ENCODE results near the gene ATP2A1. TPM values are rescaled to one million over a fixed set of nuclear protein-coding genes. Genes with fewer than 3 reads are reported as not detected.

The ATP2A1 gene
- total RNA-seq, 1 experiment from 2014 or later, result 3.0 TPM

DNA sequence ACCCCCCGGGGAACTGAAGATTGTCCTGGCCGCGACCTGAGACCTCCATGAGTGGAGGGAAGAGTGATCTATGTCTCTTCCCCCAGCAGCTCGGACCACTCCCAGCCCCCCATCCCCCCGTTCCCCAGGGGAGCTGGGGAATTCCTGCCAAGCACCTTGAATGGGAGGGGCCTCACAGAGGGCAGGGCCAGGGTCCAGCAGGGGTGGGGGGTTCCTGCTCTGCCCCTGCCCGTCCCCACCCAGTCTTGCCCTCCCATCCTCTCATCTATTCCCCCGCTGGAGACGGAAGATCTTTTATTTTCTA lies 41.6 kb upstream of the ATP2A1 start:
- no peak for DNase-seq (ENCODE audit: low spot score)
- TF ChIP-seq, protein P1, sequence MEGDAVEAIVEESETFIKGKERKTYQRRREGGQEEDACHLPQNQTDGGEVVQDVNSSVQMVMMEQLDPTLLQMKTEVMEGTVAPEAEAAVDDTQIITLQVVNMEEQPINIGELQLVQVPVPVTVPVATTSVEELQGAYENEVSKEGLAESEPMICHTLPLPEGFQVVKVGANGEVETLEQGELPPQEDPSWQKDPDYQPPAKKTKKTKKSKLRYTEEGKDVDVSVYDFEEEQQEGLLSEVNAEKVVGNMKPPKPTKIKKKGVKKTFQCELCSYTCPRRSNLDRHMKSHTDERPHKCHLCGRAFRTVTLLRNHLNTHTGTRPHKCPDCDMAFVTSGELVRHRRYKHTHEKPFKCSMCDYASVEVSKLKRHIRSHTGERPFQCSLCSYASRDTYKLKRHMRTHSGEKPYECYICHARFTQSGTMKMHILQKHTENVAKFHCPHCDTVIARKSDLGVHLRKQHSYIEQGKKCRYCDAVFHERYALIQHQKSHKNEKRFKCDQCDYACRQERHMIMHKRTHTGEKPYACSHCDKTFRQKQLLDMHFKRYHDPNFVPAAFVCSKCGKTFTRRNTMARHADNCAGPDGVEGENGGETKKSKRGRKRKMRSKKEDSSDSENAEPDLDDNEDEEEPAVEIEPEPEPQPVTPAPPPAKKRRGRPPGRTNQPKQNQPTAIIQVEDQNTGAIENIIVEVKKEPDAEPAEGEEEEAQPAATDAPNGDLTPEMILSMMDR (conservative IDR thresholded peaks at IDR 0.05; ENCODE audit: low read depth, low read length), result no peak
- no peak for TF ChIP-seq EZH2 (IDR thresholded peaks at IDR 0.05; ENCODE audit: borderline replicate concordance, low read depth, low read length, poor library complexity, severe bottlenecking)
- ChIA-PET CTCF (no interaction called here), POLR2A (ENCODE audit: low non-redundant PET) (no interaction called here)
- no peak overlapping the region for H3K4me3 ChIP-seq (ENCODE audit: low read depth, low read length, poor library complexity, severe bottlenecking)
- H3K9me3 ChIP-seq (ENCODE audit: low read depth, low read length, poor library complexity, severe bottlenecking), result no peaks in the 10 kb centered on the region
- H3K4me1 ChIP-seq (ENCODE audit: insufficient read depth, low read length, poor library complexity, severe bottlenecking), result no peaks in the 10 kb centered on the region
- H3K36me3 ChIP-seq (ENCODE audit: insufficient read depth, low read length, poor library complexity, severe bottlenecking), result peaks cover 67% of the 10 kb centered on the region
- BruUV-seq (replicated peaks), result TSS peak; percentile 43
- no peaks in the 10 kb centered on the region for H3K27me3 ChIP-seq (replicated peaks; ENCODE audit: insufficient read depth, low read depth, low read length, poor library complexity)
- H3K27ac ChIP-seq (ENCODE audit: low read depth, low read length, poor library complexity, severe bottlenecking), result no peak overlapping the region
- intact Hi-C loops (cut with micrococcal nuclease; ENCODE audit: unreplicated experiment), result no loop called here

DNA sequence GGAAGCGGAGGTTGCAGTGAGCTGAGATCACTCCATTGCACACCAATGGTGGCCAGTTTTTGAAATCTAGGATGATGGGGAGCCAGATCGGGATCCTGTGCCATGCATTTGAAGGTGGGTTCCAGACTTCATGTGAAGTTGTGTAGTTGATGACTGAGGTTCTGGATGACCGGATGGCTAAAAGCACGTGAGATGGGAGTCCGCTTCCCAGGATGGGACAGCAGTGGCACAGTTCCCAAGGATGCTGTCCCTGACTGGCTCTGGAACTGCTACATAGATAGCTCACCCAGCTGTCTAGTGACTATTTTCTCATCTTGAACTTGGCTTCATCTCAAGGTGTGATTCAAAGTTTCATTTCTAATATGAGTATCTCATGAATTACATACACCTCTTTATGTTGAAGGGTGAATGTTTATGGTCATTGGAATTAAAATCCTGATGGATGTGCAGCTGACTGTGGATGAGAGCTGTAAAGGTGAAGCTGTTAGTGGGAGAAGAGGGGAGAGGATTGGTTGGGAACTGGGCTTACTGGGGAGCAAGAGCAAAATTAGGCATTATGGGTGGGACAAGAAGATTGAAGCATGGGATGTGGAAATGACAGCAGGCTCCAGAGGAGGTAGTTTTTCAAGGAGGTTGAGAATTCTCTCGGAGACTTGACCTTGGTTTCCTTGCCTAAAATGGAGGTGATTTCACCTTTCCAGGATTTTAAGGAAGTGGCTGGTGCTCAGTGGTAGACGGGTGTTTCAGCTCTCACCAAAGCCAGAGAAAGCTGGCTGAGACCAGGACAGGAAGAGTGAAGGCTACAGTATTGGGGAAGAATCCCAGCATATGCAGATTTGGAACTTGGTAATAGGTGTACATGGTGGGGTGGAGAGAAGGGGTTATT lies 40.4 kb upstream of the ATP2A1 start:
- Histone ChIP-seq H3K4me3 (ENCODE audit: low read depth, low read length, poor library complexity, severe bottlenecking) (no peak overlapping the region), H3K27me3 (replicated peaks; ENCODE audit: insufficient read depth, low read depth, low read length, poor library complexity) (no peaks in the 10 kb centered on the region), H3K9me3 (ENCODE audit: low read depth, low read length, poor library complexity, severe bottlenecking) (no peaks in the 10 kb centered on the region), H3K27ac (ENCODE audit: low read depth, low read length, poor library complexity, severe bottlenecking) (no peak overlapping the region), H3K36me3 (ENCODE audit: insufficient read depth, low read length, poor library complexity, severe bottlenecking) (peaks cover 66% of the 10 kb centered on the region), H3K4me1 (ENCODE audit: insufficient read depth, low read length, poor library complexity, severe bottlenecking) (no peaks in the 10 kb centered on the region)
- intact Hi-C loops (cut with micrococcal nuclease; ENCODE audit: unreplicated experiment), result no loop called here
- ChIA-PET CTCF (no interaction called here), POLR2A (ENCODE audit: low non-redundant PET) (interaction anchor here (0.7 kb wide), 1 partner anchor 11 kb away, joined by 4 read pairs; no protein-coding TSS in a partner anchor)
- no TSS peak for BruUV-seq (replicated peaks)
- no peak for TF ChIP-seq EZH2 (IDR thresholded peaks at IDR 0.05; ENCODE audit: borderline replicate concordance, low read depth, low read length, poor library complexity, severe bottlenecking)
- TF ChIP-seq, protein P1 (conservative IDR thresholded peaks at IDR 0.05; ENCODE audit: low read depth, low read length), result no peak
- no peak for DNase-seq (ENCODE audit: low spot score)

DNA sequence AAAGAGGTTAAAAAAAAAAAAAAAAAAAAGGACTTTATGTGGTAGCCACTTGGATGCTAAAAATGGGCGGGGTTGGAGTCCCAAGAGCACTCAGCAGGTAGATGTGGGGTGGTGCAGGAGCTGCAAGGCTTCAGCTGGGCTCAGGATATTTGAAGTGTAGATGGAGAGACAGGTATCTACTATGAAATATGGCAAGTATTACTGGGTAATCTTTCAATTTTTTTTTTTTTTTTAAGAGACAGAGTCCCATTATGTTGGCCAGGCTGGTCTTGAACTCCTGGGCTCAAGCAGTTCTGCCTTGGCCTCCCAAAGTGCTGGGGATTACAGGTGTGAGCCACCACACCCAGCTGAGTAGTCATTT lies 39.8 kb upstream of the ATP2A1 start:
- ChIA-PET CTCF (no interaction called here), POLR2A (ENCODE audit: low non-redundant PET) (interaction anchor here (0.7 kb wide), 1 partner anchor 11 kb away, joined by 4 read pairs; no protein-coding TSS in a partner anchor)
- H3K27me3 ChIP-seq (replicated peaks; ENCODE audit: insufficient read depth, low read depth, low read length, poor library complexity), result no peaks in the 10 kb centered on the region
- H3K27ac ChIP-seq (ENCODE audit: low read depth, low read length, poor library complexity, severe bottlenecking), result no peak overlapping the region
- no peak overlapping the region for H3K4me3 ChIP-seq (ENCODE audit: low read depth, low read length, poor library complexity, severe bottlenecking)
- H3K4me1 ChIP-seq (ENCODE audit: insufficient read depth, low read length, poor library complexity, severe bottlenecking), result no peaks in the 10 kb centered on the region
- no TSS peak for BruUV-seq (replicated peaks)
- DNase-seq (ENCODE audit: low spot score), result no peak
- H3K9me3 ChIP-seq (ENCODE audit: low read depth, low read length, poor library complexity, severe bottlenecking), result no peaks in the 10 kb centered on the region
- intact Hi-C loops (cut with micrococcal nuclease; ENCODE audit: unreplicated experiment), result no loop called here
- no peak for TF ChIP-seq EZH2 (IDR thresholded peaks at IDR 0.05; ENCODE audit: borderline replicate concordance, low read depth, low read length, poor library complexity, severe bottlenecking)
- TF ChIP-seq, protein P1 (conservative IDR thresholded peaks at IDR 0.05; ENCODE audit: low read depth, low read length), result no peak
- H3K36me3 ChIP-seq (ENCODE audit: insufficient read depth, low read length, poor library complexity, severe bottlenecking), result peaks cover 66% of the 10 kb centered on the region

Data from A673 (cell line).